Right lobe of liver (tissue), 4 donors: ENCODE results near the gene TMTC4.

Source experiments
- CTCF ChIP-seq, 4 donors: fragments of 200-600 bp in 3 of 4; fragments of 450-650 bp in 1 of 4; IDR thresholded peaks; one replicate each; pipeline versions ENCODE4 v1.5.1 to v1.8.0; 2016 to 2022; ENCODE audit warnings: antibody characterized with exemption in 4 of 4, mild to moderate bottlenecking in 2 of 4
- POLR2A ChIP-seq: fragments of 450-650 bp; IDR thresholded peaks from one replicate; pipeline ENCODE4 v1.6.1; 2017; ENCODE audit warnings: antibody characterized with exemption, mild to moderate bottlenecking
- donor health status: DM: no; HTN: no; CAD: no.
- donor health status: DM: no; HTN: no; CAD: no.
- donor health status: DM: no; HTN: yes; CAD: no.

- no peak for TF ChIP-seq POLR2A
- no peak for TF ChIP-seq CTCF (IDR thresholded peaks at IDR 0.05)
Observed at GRCh38 chr13:100600461-100600860, 74.1 kb downstream of the TMTC4 start.
